Esophagus (tissue), 2 donors: ENCODE data around the gene PRDX3. TPM values are rescaled to one million over a fixed set of nuclear protein-coding genes. Genes with fewer than 3 reads are reported as not detected.

Source experiments
- H3K27ac ChIP-seq, 2 donors: one replicate each; pipeline ENCODE4 v1.5.1; 2013; ENCODE audit warnings: low read depth in 2 of 2, mild to moderate bottlenecking in 2 of 2, inconsistent platforms in 1 of 2, low read length in 1 of 2, moderate library complexity in 1 of 2
- H3K27me3 ChIP-seq, 2 donors: one replicate each; pipeline ENCODE4 v1.6.1; 2013; ENCODE audit warnings: low read length in 2 of 2, control low read depth in 1 of 2, mild to moderate bottlenecking in 1 of 2; ENCODE audit not compliant: insufficient read depth in 2 of 2, control insufficient read depth in 1 of 2
- H3K36me3 ChIP-seq, 2 donors: one replicate each; pipeline ENCODE4 v1.6.1; 2013; ENCODE audit warnings: low read length in 1 of 2; ENCODE audit not compliant: control insufficient read depth in 2 of 2, insufficient read depth in 2 of 2
- H3K4me1 ChIP-seq, 2 donors: one replicate each; pipeline ENCODE4 v1.6.1; 2013; ENCODE audit warnings: low read length in 1 of 2; ENCODE audit not compliant: control insufficient read depth in 2 of 2, insufficient read depth in 2 of 2
- H3K4me3 ChIP-seq, 2 donors: one replicate each; pipeline ENCODE4 v1.5.1; 2013; ENCODE audit warnings: low read length in 2 of 2, mild to moderate bottlenecking in 2 of 2, low read depth in 1 of 2, moderate library complexity in 1 of 2
- H3K9me3 ChIP-seq, 2 donors: one replicate each; pipeline ENCODE4 v1.6.1; 2013; ENCODE audit warnings: mild to moderate bottlenecking in 2 of 2, low read depth in 1 of 2, low read length in 1 of 2, moderate library complexity in 1 of 2; ENCODE audit not compliant: control insufficient read depth in 2 of 2, insufficient read depth in 1 of 2
- WGBS, 2 donors: extraction: QIAGEN DNeasy Blood & Tissue Kit; methylation state at CpG; one replicate each; pipeline ENCODE4 v1.1.7; 2013; 5-methylcytosine and 5-hydroxymethylcytosine counted together
- polyA plus RNA-seq, 2 donors: library from polyadenylated mRNA; stranded (reverse); fragments of 200-250 nt; gene quantifications; one replicate each; pipeline ENCODE4 v1.2.3, GENCODE V29; 2013
- donor health status: healthy with polysubstance abuse.
- donor health status: Bipolar disorder and iron deficiency.

Gene PRDX3
- polyA plus RNA-seq, 2 donors: 40.8 to 82.2 TPM

DNA sequence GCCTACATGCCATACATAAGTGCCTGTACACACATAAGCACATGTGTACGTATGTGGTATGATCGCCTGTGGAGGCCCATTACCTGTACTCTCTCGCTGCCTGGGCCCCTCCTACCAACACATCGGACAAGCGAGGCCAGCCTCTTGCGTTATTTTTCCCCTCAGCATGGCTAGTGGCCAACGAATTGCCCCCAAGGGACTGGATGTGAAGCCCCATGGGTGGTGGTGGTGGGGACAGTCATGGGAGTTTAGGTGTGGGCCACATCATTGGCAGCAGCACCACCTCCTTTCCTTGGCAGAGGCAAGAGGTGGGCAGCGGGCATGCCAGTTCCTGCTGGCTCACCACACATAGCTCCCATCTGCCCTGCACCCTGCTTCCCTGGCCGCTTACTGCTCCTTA lies 38.8 kb upstream of the PRDX3 start:
- Histone ChIP-seq H3K4me3 (no peak overlapping the region), H3K27me3 (no peaks in the 10 kb centered on the region), H3K4me1 (peaks cover 0 to 5% of the 10 kb centered on the region in 2 donors), H3K36me3 (no peaks in the 10 kb centered on the region), H3K27ac (no peak overlapping the region), H3K9me3 (no peaks in the 10 kb centered on the region)
- WGBS, 2 donors: 90 to 93% methylated on average over 9 of the region's 9 CpGs

DNA sequence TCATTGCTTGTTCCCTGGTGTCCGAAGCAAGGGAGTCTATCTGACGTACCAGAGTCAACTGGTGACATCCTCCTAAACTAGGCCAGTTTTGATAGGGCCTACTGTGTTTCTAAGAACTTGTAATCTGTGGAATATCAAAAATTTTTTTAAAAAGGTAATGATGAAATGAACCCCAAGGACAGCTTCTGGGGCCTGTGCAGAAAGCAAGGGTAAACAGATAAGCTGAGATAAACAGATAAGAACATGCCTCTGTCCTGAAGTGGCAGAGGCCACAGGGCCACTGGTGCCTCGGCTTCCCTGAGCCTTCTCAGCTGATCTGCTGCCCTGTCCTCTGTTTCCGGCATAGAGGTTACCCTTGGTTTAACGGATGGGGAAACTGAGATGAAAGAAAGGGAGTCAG lies 37.5 kb upstream of the PRDX3 start:
- Histone ChIP-seq H3K27ac (no peak overlapping the region), H3K36me3 (no peaks in the 10 kb centered on the region), H3K4me3 (no peak overlapping the region), H3K4me1 (peaks cover 0 to 5% of the 10 kb centered on the region in 2 donors), H3K27me3 (no peaks in the 10 kb centered on the region), H3K9me3 (no peaks in the 10 kb centered on the region)
- 90 to 91% methylated on average over 5 of the region's 5 CpGs for WGBS, 2 donors

DNA sequence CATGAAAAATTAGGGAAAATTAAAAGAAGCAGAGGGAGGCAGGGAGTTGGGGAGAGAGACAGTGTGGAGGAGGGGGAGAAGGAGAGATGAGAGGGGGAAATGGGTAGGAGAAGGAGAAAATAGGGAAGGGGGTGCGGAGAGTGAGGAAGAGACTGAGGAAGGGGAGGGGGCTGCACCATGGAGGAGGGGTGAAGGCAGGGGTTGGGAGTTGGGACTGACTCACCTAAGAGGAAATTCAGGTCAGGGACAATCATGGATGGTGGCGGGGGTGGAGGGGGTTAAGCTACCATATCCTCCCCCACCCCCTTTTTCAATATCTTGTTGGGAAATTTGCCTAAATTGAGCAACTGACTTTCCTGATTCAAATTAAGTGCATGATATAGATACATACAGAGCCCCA lies 36.8 kb upstream of the PRDX3 start:
- Histone ChIP-seq H3K9me3 (no peaks in the 10 kb centered on the region), H3K36me3 (no peaks in the 10 kb centered on the region), H3K4me3 (no peak overlapping the region), H3K27ac (no peak overlapping the region), H3K4me1 (peaks cover 0 to 5% of the 10 kb centered on the region in 2 donors), H3K27me3 (no peaks in the 10 kb centered on the region)
- 96% methylated on average over 2 of the region's 2 CpGs for WGBS, 2 donors

DNA sequence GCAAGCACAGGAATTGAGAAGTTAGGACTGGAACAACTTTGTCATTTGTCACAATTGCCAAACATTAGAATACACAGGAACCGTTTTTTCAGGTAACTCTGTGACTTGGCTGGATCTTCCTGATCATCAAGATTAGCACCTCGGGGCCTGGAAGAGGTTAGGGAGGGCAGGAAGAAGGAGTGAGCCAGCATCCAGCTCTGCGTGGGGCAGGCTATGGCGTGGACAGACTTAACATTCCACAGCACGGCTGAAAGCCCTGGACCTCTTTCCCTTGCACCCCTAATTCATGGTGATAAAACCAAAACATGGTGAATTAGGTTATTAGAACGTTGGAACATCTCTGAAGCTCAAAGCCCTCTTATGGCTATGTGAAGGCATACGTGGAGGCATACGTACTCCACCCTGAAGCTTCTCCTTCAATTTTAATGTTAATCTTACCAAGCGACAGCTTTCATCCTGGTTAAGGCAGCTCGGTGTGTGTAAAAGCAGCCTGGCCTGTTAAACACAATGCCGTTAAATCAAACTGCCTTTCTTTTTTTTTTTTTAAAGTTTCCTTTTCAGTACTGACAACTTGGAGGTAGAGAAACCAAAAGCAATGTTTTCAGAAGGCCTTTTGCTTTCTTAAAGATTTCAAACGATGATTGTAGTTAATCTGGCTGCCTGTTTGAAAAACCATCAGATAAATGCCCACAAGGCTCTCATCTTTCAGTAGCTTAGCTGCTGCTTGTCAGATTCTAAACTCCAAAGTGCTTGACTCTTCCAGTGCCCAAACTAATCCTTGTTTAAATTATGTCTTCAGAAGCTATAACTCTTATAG lies 33.2 kb upstream of the PRDX3 start:
- 19 to 32% methylated on average over 12 of the region's 12 CpGs for WGBS, 2 donors
- H3K36me3 ChIP-seq: no peaks in the 10 kb centered on the region

DNA sequence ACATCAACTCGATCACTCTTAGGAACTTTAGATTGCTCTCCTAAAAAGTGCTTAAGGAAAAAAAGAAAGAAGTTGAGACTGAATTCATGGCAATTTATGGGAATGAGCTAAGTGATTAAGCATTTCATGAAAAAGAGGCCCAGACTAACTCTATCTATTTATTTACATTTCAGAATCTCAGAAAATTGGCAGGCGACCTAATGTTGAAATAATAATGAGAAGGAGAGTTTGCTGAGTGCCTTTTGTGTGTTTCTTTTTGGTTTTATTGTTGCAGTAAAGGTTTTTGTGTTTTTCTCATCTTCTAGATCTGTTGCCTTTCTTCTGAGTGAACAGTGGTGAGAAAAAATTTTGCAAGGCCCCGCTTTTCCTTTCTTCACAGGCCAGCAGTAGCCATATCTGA lies 32.6 kb upstream of the PRDX3 start:
- H3K4me3 ChIP-seq: no peak overlapping the region
- no peaks in the 10 kb centered on the region for H3K27me3 ChIP-seq
- H3K36me3 ChIP-seq: no peaks in the 10 kb centered on the region
- peak overlapping the region; percentile 36 to 83 for H3K27ac ChIP-seq
- H3K4me1 ChIP-seq: peaks cover 0 to 7% of the 10 kb centered on the region in 2 donors
- WGBS, 2 donors: 67 to 75% methylated on average over 3 of the region's 3 CpGs
- H3K9me3 ChIP-seq: no peaks in the 10 kb centered on the region

More for the DNA sequence above, 33.2 kb upstream of the PRDX3 start:
- Histone ChIP-seq H3K27me3 (no peaks in the 10 kb centered on the region), H3K4me1 (peaks cover 0 to 7% of the 10 kb centered on the region in 2 donors), H3K27ac (peak overlapping the region; percentile 36 to 83), H3K4me3 (peak overlapping the region in 1 of 2 donors; percentile 4), H3K9me3 (no peaks in the 10 kb centered on the region)

DNA sequence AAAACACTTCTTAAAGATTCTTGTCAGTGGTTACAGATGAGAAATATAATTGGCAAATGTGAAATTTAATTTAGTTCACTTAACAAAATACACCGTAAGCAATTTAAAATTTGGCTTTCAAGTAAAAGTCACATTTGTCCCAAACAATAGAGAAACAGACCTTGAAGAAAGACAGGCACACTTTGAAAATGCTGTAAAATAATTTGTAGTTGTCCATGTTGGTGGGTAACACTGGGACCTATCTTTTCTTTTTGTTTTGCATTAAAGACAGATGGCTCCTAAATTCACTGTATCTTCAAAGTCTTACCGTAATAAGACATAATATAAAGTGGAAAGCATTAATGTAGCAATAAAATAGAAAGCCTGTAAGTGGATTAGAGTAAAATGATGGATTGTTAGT lies 32.0 kb upstream of the PRDX3 start:
- Histone ChIP-seq H3K4me3 (no peak overlapping the region), H3K4me1 (peaks cover 0 to 7% of the 10 kb centered on the region in 2 donors), H3K36me3 (no peaks in the 10 kb centered on the region), H3K9me3 (no peaks in the 10 kb centered on the region), H3K27me3 (no peaks in the 10 kb centered on the region), H3K27ac (no peak overlapping the region)
- 79 to 80% methylated on average over 2 of the region's 2 CpGs for WGBS, 2 donors

DNA sequence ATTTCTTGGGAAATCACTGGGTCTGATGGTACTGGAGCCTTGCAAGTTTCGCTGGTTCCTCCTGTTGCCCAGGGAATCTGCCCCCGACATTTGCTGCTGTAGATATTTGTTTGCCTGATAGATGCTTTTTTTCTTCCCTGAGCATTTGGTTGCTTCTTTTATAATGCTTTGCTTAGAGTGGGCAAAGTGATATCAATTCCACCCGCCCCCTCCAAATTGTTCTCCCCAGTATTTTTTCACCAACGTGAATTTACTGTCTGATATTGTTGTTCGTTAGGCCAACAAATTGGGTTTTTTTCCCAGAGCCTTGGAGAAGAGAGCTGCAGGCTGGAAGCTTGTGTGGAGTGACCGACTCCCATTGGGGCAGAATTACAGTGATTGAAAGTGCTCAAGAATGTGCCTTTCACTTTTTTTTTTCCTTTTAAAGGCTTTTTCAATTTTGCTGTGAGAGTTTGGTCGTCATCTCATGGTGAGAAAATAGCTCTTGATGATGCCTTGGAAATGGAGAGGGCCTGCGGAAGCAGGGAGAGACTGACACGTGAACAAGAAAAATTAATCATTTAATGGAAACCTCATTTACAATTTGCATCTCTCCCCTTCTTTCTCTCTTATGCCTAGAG lies 31.2 kb upstream of the PRDX3 start:
- WGBS, 2 donors: 40 to 43% methylated on average over 9 of the region's 9 CpGs
- Histone ChIP-seq H3K9me3 (no peaks in the 10 kb centered on the region), H3K4me3 (peak overlapping the region in 1 of 2 donors; percentile 14), H3K27me3 (no peaks in the 10 kb centered on the region), H3K4me1 (peaks cover 0 to 7% of the 10 kb centered on the region in 2 donors), H3K27ac (peak overlapping the region; percentile 56 to 73), H3K36me3 (no peaks in the 10 kb centered on the region)

DNA sequence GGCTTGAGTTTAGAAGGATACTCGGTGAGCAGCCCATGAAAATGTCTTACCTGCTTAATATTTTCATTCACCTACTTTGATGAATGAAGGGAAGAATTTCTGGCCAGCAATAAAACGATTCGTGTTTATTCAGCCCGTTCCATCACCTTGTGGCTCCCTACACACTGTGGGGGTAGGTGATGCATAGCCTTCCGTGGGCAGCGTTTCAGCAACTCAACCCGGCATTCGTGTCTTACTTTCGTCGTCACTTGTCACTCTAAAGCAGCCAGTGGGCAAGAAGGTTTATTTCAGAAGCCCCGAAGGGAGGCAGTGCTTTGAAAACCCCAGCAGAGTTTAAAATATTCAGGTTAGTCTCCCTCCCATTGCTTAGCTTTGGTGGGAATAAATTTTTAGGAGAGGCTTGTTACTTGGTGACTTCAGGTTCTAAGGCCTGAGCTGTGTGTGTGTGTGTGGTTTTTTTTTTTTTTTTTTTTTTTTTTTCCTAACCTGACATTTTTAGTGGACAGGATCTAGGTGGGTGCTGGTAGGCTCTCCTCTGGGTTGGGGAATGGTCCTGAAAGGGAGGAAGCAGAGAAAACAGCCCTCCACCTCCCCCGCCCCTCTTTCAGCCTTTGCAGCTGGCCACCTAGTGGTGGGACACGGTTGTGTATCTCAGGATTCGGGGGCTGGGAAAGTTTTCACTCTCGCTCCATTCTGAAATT lies 30.6 kb upstream of the PRDX3 start:
- Histone ChIP-seq H3K9me3 (no peaks in the 10 kb centered on the region), H3K36me3 (no peaks in the 10 kb centered on the region), H3K27ac (peak overlapping the region; percentile 73 to 78), H3K4me1 (peaks cover 0 to 7% of the 10 kb centered on the region in 2 donors), H3K4me3 (peak overlapping the region; percentile 8 to 87), H3K27me3 (no peaks in the 10 kb centered on the region)
- WGBS, 2 donors: 11 to 25% methylated on average over 15 of the region's 15 CpGs

DNA sequence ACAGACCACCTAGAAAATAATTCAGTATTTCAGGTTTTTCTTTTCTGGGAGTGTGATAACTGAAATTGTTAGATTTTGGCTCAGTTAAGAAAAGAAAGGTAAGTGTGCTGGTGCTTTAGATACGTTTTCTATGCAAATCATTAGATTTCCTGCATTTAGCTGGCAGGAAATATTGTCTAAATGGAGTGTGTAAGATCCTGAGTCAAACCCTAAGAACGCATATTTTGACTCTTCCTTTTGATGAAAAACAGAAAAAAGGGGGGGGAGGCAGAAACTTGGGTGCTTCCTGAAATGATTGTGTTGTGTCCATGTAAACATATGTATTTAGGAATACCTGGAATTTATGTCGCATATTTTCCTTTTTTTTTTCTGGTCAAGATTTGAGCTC lies 29.9 kb upstream of the PRDX3 start:
- peak overlapping the region; percentile 83 to 87 for H3K4me3 ChIP-seq
- H3K36me3 ChIP-seq: no peaks in the 10 kb centered on the region
- peaks cover 0 to 7% of the 10 kb centered on the region in 2 donors for H3K4me1 ChIP-seq
- 9 to 17% methylated on average over 3 of the region's 3 CpGs for WGBS, 2 donors
- H3K27ac ChIP-seq: peak overlapping the region in 1 of 2 donors; percentile 98
- H3K9me3 ChIP-seq: no peaks in the 10 kb centered on the region
- H3K27me3 ChIP-seq: no peaks in the 10 kb centered on the region
